NCI-H1694 treated with DMSO at 0.1 percent for 48 hours (cell line): ENCODE data around the gene FAM149A.

Source experiments
- DNase-seq: peaks from one replicate; lab custom pipeline; 2025; lab: John Stamatoyannopoulos, UW

The FAM149A gene

DNA sequence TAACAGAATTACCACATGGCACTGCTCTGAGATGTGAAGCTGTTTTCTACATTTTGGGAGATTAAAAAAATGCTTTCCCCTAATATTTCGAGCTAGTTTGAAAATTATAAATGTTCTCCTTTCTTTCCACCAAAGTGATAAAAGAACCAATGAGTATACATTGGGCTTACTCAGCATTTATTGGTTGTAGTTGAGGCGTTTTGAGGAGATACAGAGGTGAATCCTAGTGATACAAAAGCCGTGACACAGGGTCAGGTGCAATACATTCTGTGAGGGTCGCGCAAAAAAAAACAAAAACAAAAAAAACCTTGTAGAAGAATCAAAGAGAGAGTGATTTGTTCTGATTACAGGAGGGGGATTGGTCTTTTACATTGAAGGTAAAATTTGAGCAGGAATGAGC lies 54.5 kb downstream of the FAM149A start:
- DNase-seq, result no peak

DNA sequence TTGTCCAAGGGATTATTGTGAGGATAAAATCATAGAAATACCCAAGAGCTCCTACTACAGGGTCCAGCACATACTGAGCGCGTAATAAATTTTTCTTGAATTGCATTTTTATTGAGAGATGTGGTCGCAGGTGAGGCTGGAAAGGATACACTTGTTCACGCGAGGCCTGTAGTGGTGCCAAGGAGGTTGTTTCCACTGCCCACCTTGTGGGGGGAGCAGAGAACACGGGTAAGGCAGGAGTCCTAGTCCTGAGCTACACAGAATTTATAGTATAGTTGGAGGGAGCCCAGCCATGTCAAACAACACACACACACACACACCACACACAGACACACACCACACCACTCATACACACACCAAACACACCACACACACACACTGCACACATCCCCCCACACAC lies 55.1 kb downstream of the FAM149A start:
- no peak for DNase-seq

DNA sequence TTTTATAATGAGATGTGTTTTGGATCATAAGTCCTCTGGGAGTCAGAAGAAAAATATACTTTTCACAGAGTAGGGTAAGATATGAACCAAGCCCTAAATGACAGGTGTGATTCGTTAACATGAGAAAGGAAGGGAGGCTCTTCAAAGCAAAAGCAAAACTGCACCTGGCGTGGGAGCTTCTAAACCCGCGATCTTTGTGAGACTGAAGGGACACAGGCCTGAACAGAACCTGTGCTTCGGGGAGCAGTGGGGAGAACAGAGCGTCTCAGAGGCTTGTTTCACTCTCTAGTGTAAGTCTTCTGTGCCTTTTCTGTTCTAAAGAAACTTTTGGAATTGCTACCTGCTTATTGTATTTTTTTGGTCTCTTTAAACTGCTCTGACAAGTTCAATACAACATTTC lies 56.6 kb downstream of the FAM149A start:
- DNase-seq, result no peak

DNA sequence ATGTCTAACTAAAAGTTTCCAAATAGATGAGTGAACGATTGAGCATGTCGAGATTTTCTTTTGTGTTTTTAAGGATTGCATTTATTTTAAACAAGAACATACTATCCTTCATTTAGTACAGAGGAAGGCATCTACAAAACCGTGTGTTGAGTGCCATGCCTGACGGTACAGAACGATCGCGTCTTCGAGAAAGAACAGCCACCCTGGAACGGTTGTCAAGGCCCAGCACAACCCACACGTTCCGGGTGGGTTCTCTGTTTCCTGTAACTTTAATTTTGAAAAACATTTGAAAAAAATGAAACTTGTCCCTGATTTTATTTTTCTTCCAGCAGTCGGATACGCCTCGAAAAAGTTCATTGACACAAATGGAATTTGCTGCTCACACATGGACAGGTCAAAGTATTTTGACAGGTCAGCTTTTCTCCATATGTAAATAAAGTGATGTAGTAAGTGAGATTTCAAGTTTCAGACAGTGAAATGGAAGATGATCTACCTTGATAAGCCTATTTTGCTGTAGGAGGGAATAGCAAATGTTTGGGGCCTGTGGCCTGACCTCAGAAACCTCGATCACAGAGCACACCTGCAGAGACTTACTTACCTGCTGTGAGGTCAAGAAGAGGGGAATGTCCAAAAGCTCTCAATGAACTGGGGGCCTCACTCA lies 62.5 kb downstream of the FAM149A start:
- no peak for DNase-seq

DNA sequence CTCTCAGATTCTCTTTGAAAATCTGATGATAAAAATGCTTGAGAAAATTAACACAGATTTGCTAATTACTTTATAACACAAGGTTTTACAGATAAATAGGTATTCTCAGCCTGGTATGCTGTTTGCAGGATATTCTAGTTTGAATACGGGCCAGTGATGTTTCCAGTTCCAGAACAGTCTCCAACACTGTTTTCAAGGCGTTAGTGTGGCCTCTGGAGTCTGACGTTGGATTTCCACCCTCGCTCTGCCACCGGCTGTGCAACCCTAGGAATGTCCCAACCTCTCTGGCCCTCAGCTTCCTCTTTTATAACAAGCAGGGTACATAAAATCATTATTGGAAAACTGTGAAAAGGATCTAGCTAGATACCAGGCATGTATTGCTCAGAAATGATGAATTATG lies 63.1 kb downstream of the FAM149A start:
- no peak for DNase-seq

DNA sequence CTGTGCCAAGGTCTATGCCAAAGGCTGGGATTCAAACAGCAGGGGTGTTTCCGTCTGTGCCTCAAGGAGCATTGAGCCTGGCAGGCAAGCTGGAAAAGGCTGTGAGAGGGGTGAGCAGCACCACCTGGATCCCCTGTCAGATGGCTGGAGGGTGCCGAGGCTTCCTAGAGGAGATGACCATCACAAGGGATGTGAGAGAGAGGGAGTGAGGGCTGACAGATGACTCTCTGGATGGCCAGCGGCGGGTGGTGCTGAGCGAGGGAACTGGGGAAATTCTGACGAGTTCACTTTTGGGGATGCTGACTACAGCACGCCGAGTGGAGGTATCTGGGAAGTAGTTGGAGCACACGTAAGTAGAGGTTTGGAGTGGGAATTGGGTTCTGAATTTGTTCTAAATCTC lies 64.2 kb downstream of the FAM149A start:
- no peak for DNase-seq

DNA sequence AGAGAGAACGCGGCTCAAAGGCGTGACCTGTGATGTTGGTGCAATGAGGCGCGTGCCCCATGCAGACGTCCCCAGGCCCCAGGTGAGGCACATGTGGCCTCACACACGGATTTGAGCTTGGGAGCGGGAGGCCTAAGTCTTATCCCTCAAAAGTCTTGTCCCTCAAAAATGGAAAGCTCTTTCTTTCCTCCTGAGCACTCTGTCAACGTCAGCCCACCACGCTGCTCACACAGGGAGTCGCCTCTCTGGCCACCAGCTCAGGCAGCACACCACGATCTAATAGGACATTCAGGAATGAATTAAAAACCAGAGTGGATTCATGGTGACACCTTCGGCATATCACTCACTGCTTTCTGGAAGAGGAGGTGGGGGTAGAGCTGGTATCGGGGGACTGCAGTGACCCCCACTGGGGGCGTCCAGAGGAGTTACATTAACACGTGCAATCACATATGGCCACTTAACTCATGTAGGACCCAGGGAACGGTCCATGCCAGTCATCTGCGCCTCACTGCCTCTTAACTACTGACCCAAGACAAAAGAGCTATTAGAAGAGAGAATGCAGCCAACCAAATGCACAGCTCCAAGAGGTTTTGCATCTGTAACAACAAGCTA lies 64.9 kb downstream of the FAM149A start:
- no peak for DNase-seq

DNA sequence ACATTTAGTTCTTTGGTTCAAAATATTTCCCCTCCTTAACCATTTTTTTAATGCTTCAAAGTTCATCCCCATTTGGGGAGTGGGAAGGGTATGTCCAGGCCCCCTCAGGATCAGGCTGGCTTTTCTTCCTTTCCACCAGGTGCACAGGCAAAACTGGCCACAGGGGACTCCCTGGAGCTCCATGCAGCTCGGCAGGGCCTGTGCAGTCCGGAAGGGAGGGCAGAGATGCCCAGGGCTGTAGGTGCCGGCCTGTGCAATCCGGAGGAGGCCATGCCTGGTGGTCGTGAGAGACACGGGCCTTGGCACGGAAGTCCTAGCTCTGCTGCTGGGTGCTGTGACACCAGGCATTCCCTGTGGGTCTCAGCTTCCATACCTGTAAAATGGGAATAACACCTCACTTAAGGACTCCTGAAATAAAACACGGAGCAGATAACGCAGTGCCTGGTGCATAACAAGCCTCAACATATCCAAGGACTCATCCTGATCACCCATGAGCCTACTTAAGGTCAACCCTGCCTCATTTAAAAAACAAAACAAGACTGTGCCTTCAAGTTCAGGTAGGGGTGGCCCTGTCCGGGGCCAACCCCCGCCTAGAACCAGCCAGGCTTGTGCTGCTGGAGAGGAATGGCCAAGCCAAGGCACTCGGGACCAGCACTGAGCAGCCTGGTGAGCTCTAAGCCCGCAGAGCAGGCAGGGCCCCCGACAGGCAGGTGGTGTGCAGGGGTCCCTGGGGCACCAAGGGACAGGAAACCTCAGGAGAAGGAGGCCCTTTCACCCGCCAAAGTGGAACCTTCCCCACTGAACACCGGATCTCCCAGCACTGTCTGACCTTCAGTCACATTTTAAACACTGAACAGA lies 65.7 kb downstream of the FAM149A start:
- no peak for DNase-seq

DNA sequence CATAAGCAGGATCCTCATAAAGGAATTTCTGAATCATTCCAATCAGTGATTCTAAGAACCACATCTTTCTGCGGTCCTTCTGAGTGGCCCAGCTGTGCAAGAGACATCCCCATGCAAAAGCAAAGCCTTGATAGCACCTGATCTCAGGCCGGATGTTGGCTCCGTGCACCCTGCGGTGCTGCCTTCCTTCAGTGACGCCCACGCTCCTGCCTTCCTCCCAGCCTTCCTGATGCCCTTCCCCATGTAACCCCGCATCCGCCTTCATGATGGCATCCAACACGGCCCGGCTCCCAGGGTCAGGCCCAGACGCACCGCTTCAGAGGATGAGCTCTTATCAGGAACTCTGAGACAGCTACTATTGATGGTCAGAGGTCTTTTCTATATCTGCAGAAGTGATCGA lies 66.5 kb downstream of the FAM149A start:
- no peak for DNase-seq

DNA sequence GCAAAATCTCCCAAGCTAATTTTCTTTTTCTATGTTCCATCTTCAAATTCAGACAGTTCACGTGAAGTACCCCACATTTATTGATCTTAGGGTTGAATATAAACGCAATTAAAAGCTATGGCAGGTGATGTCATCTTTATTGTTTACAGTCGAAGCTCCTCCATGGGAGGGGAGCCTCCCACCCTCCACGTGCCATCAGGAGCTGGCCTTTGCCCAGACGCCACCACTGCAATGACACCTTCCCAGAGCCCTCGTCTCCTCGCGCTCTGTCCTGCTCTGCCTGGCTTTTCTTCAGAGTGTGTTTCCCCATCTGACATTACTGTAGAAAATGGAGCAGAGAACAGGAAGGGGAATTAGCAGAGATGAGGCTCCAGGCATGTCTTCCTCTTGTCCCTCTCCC lies 68.0 kb downstream of the FAM149A start:
- no peak for DNase-seq

DNA sequence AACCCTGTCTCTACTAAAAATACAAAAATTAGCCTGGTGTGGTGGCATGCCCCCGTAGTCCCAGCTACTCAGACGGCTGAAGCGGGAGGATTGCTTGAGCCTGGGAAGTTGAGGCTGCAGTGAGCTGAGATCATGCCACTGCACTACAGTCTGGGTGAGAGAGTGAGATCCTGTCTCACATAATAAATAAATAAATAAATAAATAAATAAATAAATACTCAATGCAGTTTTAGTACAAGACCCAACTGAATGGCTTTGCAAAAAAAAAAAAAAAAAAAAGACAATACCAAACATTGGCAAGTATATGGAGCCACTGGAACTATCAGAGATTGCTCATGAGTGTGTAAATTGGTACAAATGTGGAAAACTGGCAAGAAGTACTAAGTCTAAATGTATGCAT lies 83.6 kb downstream of the FAM149A start:
- DNase-seq, result no peak

DNA sequence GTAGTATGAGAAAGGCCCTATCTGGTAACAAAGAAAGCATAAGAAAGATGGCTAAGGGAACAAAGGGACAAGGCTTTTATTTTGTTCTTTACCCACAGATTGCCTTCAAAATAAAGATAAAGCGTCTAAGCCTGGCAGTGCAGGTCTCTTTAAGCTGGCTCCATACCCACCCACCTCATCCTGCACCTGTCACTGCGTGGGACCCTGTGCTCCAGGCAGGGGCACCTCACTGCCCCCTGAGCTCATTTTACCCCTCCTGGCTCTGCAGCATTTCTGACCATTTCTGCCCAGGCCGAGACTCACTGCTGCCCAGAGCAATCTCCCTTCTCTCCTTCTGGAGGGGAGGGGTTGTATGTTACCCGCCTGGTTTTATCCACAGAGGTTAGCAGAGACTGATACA lies 85.2 kb downstream of the FAM149A start:
- no peak for DNase-seq

DNA sequence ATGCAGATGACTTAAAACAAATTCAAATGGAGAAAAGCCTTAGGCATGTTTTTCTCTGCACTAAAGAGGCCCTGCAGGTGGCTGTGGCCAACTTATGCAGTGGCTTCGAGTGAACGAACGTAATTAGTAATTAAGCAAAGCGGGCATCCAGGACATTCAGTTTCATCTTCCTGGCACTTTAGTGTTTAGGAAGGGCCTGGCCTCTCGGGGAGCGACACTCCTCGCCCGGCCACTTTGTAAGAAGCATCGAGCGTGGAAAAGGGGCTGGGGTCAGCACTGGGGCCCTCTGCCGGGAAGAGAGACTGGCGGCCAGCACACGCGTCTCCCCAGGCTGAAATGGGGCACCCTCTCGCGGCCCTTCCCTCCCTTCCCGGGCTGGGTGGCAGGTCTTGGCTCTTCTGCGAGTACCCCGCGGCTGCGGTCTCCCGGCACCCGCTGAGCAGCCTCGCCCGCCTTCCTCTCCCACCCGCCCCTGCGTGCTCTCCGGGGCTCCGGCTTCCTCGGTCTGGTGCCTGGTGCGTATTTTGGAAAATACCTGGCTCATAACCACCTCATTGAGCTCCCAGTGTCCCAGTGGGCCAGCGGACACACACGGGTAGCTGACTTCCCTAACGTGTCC lies 86.2 kb downstream of the FAM149A start:
- no peak for DNase-seq

DNA sequence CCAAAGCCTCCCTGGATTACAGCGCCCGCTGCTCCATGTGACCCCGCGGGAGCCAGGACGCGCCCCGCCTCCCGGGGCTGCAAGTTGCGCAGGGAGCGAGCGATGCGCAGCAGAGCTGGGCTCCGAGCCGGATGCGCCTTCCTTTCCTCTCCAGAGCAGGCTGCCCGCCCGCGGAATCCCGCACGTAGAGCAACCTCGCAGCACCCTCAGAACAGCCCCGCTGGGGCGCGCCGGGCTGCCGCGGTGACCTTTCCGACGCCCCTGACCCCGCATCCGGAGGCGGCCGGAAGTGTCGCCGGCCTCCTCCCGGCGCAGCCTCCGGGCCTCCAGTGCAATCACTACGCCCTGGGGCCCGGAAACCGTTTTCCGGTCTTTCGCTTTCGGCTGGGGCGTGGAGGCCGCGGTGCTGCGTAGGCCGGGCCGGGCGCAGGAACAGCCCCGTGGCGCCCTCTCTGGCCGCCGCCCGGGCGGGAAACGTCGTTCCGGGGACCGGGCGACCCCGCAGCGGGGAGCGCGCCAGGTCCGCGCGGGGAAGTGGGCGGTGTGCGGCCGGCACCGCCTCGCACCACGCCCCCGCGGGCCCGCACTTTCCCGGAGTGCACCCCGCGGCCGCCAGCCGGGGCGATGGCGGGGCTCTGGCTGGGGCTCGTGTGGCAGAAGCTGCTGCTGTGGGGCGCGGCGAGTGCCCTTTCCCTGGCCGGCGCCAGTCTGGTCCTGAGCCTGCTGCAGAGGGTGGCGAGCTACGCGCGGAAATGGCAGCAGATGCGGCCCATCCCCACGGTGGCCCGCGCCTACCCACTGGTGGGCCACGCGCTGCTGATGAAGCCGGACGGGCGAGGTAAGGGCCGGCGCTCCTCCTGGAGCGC lies 86.9 kb downstream of the FAM149A start, which contains the start of gene CYP4V2:
Gene CYP4V2 (plus strand): TSS at position 368 of the 866 bp plus-strand sequence. CDS start 257 bp downstream, at position 625.
- no peak for DNase-seq

DNA sequence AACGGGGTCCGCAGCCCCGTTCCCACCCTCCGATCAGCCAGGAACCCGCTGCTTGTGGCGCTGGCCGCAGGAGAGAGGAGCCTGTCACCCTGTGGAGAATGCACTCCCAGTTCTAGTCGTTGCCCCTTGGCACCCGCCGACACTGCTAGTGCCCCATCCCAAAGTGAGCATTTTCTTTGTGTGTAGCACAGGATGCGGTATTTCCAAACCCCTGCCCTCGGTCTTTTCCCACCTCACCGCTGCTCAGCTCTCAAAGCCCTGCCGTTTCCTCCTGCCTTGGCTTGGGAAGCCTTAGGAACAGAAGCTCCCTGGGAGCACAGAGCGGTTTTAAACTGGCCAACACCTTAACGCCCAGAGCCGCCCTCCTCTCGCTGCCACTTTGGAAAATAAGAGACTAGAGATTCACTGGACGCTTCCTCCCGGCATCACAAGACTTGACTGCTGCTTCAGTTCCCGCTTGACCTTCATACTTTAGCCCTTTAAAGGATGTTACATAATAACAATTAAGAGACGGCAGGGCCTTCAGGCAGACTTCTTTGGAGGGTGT lies 87.6 kb downstream of the FAM149A start:
- no peak for DNase-seq

DNA sequence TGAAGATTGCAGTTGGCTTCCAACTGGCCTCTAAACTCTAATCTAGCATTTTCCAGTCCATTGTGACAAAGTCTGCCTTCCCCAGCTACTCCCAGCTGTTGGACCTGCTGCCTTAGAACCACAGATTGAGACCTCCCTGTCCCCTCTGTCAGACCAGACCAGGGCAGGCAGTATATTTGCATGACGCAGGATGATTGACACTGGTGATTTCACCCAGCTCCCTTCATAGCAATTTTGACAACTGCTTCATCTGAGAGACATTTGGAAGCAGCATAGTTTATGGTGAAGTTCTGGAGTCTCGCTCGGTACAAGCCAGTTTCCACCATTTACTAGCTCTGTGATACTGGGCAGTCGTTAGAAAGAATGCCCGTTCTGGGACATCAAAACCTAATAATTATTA lies 89.3 kb downstream of the FAM149A start:
- no peak for DNase-seq

DNA sequence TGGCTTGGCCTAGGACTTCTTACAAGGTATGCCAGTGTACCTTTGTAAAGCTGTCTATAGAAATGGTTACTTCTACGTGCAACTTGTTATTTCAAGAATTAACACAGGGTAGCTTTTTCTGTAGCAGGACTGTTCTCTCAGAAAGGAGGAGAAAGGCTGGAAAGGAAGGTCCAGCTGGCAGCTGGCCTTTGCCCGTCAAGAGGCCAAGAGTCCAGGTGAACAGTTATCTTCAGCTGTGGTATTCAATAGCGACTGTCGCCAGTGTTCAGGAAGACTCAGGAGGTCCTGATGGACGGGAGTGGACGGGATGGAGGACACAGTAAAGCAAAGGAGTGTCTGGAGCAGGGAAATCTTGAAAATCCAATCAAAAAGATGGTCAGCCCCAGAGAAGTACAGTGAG lies 91.6 kb downstream of the FAM149A start:
- no peak for DNase-seq

DNA sequence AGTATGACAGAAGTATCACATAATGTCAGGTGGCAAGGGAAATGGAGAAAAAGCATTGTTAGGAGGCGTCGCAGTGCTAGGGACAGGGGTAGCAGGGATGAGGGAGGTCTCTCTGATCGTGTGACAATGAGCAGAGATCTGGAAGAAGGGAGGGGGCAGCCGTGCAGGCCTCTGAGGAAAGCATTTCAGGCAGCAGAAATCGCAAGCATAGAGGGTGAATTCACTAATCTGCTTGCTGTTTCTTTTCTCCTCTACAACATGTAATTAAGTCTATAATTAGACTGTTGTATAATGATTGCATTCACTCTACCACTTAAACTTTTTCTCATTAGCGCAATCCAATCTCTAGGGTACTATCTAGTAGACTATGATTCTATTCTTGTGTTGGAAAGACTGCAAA lies 96.0 kb downstream of the FAM149A start:
- DNase-seq, result no peak

DNA sequence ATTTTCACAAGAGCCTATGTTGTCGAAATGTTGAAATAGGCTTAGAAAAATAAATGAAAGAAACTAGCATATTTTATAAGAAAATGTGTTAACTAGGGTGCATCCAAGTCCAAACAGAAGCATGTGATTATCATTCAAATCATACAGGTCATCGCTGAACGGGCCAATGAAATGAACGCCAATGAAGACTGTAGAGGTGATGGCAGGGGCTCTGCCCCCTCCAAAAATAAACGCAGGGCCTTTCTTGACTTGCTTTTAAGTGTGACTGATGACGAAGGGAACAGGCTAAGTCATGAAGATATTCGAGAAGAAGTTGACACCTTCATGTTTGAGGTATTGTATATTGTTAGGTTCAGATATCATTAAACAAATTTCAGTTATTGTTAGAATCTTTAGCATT lies 96.5 kb downstream of the FAM149A start:
- DNase-seq, result no peak

DNA sequence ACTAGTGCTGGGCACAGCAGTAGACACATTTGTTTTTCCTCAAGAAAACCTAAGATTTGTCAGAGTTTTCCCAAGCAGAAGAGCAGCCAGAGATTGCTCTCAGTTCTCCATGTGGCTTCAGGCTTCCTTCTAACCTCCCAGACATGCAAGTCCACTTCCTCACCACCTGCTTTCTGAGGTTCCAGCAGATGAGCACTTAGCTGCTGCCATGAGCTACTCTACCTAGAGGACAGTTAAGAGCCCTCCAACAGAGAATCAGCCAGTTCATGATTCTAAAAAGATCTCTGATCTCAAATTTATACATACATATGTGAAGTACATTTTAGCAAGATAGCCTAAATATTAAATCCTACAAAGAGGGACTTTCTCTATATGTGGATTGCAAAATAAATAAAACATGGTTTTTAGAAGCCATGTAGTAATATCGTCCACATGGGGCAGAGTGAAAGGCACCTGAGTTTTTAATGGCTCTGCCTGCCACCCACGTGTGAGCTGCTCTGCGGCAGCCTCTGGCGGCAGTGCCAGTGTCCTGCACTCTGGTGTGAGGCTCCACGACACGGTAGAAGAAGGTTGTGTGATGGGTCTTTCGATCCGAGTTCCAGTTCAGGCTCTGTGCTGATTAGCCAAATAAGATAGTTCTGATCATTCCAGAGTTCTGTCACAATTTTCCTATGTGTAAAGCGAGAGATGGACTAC lies 97.2 kb downstream of the FAM149A start:
- no peak for DNase-seq
